C4-2B (cell line): Measurements from ENCODE around the gene SYT2.

ENCODE experiments used
- H3K27ac ChIP-seq: fragments of 450-650 bp; 2 replicates; pipeline ENCODE4 v1.5.1; 2017
- CTCF ChIP-seq: fragments of 450-650 bp; conservative IDR thresholded peaks from 2 replicates; pipeline ENCODE4 v1.5.1; 2017; ENCODE audit warnings: mild to moderate bottlenecking
- ZFX ChIP-seq: fragments of 450-650 bp; IDR thresholded peaks from 2 replicates; pipeline ENCODE4 v1.6.1; 2017

SYT2 gene

GRCh38 chr1:202711949-202712635 lies 1.8 kb upstream of the SYT2 start:
- no peak overlapping the region for H3K27ac ChIP-seq
- no peak for TF ChIP-seq CTCF
- TF ChIP-seq ZFX: no peak

- TF ChIP-seq CTCF: no peak
- no peak for TF ChIP-seq ZFX
- no peak overlapping the region for H3K27ac ChIP-seq
Measured at GRCh38 chr1:202709276-202710041, 795 bp downstream of the SYT2 start.

- no peak overlapping the region for H3K27ac ChIP-seq
- TF ChIP-seq CTCF (no peak), ZFX (no peak)
Measured at GRCh38 chr1:202708456-202709275, 1.6 kb downstream of the SYT2 start.

GRCh38 chr1:202706851-202707250 lies 3.4 kb downstream of the SYT2 start:
- no peak overlapping the region for H3K27ac ChIP-seq
- TF ChIP-seq CTCF: no peak
- no peak for TF ChIP-seq ZFX

- H3K27ac ChIP-seq: no peak overlapping the region
- no peak for TF ChIP-seq ZFX
Measured at GRCh38 chr1:202704601-202705000, 5.7 kb downstream of the SYT2 start.

- TF ChIP-seq CTCF (no peak), ZFX (no peak)
- no peak overlapping the region for H3K27ac ChIP-seq
Measured at GRCh38 chr1:202703191-202703590, 7.1 kb downstream of the SYT2 start.

- no peak overlapping the region for H3K27ac ChIP-seq
- TF ChIP-seq CTCF: no peak
- no peak for TF ChIP-seq ZFX
Measured at GRCh38 chr1:202702088-202702487, 8.2 kb downstream of the SYT2 start.
